GM19324 (cell line): ENCODE data around the gene RFPL3.
"Not testable (repeated sequence)": the region's sequence is repeated elsewhere in the genome, so short reads cannot be mapped to it uniquely, and the experiment has no call there.

Experiments used
- ATAC-seq: cut with Tn5 transposase; IDR thresholded peaks from one replicate; pipeline ENCODE4 v1.9.1; 2021; ENCODE audit warnings: mild to moderate bottlenecking, moderate library complexity; ENCODE audit not compliant: unreplicated experiment, low FRiP score

The RFPL3 gene

DNA sequence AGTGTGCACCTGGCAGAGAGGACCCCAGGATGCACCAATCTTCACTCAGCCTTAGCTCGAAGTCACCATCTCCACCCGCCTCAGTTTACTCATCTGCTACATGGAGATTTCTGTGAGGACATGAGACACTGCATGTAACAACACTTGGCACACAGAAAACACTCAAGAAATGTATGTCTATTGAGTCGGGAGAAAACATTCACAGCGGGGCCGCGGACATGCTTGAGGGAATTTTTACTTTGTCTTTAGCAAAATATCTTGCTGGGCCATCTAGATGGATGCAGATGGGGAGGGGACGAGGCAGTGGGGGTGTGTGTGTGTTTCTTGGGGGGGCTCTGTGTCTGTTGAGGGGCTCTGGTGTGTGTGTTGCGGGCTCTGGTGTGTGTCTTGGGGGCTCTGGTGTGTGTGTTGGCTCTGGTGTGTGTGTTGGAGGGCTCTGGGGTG lies 28.4 kb upstream of the RFPL3 start:
- ATAC-seq: no peak

DNA sequence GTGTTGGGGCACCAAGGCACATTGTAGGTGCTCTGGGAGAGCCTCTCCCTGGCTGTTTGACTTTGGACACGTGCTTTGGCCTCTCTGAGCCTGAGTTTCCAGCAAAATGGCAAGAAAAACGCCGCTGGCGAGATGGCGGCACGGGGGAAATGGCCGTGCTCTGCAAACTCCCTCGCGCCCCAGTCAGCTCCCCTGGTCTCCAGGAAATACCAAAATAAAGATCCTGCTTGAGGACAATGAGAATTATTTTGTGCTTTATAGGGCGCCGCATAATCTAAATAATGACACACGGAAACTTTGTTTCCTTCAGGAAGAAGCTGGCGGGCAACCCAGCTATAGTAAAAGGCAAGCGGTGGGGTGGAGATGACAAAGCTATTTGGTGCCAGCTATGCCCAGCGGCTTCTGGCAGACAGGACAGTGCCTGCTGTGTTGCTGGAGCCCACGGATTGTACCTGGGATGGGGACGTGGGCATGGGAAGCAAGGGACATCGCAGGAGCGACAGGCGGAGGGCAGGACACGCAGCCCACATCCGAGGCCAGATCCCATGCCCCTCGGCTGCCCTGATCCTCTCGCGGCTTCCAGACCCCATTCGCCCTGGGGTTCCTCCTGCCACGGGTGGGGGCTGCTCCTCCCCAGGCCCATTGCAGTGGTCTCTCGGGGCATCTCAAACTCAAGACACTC lies 26.3 kb upstream of the RFPL3 start:
- ATAC-seq: no peak

GRCh38 chr22:32331918-32332725 lies 25.5 kb upstream of the RFPL3 start:
- no peak for ATAC-seq

DNA sequence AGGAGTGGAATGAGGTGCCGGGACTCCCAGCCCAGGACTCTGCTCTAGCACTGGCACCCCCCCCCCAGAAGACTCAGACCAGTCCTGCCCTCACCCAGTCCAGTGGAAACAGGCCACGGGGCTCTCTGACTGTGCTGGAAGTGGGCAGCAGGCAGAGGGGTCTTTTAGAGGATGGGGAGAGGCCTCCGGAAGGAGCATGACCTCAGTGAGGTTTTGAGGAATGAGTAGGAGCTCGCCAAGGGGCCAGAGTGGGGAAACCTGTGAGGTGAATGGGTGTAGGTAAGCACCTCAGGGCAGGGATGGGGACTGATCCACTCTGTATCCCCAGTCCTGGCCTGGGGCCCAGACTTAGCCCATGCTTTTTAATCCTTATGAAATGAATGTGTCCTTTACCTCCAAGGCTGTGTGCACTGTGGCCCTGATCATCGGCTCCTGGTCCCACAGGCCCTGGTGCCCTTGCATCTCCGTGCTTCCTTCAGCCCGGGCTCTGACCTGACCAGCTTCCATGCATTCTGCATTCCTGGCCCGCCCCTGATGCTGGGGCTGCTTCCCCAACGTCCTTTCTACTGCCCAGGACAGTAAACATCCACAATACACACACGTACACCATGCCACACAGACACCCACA lies 24.4 kb upstream of the RFPL3 start:
- no peak for ATAC-seq

- no peak for ATAC-seq
Measured at GRCh38 chr22:32333769-32334659, 23.7 kb upstream of the RFPL3 start.

GRCh38 chr22:32334660-32335365 lies 22.9 kb upstream of the RFPL3 start:
- no peak for ATAC-seq

DNA sequence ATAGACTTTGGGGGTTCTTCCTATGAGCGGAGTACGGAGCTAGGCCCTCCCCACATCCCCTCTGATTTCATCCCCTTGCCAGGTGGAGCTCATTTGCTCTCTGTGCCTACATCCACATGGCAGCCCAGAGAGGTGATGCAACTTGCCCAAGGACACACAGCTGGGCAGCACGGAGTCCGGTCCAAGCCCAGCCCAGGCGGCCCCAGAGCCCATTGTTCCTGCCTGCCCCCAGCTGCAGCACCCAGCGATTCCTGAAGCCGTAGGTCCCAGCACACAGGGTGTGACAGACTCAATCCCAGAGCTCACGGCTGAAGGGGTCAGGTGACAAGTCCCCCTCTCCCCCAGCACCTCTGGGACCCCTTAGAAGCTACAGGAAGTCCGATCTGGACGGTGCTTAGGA lies 22.2 kb upstream of the RFPL3 start:
- no peak for ATAC-seq

DNA sequence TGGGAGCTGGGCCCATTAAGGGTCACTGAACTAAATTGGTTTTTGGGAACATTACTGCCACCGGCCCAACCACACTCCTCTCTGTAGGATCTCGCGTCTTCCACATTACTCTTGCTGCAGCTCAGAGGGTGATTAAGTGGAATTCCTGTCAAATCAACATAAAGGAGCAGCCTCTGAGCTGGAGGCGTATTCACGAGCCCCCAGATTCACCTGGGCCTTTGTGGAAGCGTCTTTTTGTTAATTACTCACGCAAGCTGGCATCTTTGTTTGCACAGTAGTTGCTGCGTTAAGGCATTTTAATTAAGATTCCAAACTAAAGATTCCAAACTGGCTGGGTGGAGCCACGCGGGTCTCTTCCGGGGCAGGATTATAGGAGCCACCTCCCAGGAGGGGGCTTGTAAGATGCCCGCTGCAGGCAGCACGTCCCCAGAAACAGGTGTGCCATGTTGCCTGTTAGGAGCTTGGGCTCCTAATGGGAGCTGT lies 21.5 kb upstream of the RFPL3 start:
- ATAC-seq: no peak

GRCh38 chr22:32336771-32337424 lies 20.8 kb upstream of the RFPL3 start:
- no peak for ATAC-seq

- not testable (repeated sequence) for ATAC-seq
Measured at GRCh38 chr22:32337425-32337824, 20.2 kb upstream of the RFPL3 start.

DNA sequence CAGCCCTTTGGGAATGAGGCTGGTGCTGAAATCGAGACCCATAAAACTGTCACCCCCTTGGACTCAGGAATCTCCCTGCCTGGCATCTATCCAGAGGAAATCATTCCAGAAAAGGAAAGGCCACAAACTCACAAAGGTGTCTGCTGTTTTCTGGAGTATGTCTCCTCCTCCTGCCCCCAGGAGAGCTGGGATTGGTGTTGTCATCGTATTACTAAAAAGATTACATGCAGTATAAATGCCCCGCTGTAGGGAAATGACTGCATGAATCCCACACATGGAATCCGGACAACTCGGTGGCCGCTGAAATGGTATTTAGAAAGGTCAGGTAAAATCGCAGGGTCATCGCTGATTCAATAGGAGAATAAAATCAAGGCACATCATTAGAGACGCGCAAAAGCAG lies 18.9 kb upstream of the RFPL3 start:
- no peak for ATAC-seq

DNA sequence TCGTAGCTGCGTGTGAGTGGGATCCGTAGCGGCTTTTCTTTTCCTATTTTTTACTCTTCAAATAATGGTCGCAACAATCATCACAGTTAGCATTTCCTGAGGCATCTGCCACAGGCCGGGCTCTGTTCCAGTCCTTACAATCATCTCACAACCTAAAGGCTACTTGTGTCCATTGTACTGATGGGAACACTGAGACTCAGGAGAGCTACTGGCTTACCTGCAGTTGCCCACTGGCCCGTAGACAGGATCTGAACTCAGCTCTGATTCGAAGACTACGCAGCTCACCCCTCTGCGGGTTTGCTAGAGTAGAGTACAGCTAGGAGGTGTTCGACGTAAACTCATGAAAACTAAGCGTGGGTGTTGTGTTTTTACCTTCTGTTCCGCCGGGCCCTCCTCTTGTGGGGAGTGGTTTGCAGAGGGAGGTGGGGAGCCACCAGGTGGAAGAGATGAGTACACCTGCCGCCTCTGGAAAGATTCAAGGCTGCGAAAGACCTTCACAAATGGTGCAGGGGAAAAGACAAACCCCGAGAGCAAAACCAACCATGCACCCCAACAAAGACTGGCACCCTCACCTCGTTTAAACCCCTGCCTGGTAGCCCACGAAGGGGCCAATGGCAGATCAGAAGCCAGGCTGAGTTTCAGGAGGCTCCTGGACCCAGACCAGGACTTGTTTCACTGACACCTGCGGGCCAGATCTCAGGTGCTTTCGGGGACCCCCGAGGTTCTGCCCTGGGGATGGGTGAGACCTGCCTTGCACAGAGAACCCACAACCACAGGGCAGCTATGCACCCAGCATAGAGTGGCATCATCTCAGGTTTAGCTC lies 18.3 kb upstream of the RFPL3 start:
- ATAC-seq: no peak

GRCh38 chr22:32340411-32340810 lies 17.3 kb upstream of the RFPL3 start:
- no peak for ATAC-seq

DNA sequence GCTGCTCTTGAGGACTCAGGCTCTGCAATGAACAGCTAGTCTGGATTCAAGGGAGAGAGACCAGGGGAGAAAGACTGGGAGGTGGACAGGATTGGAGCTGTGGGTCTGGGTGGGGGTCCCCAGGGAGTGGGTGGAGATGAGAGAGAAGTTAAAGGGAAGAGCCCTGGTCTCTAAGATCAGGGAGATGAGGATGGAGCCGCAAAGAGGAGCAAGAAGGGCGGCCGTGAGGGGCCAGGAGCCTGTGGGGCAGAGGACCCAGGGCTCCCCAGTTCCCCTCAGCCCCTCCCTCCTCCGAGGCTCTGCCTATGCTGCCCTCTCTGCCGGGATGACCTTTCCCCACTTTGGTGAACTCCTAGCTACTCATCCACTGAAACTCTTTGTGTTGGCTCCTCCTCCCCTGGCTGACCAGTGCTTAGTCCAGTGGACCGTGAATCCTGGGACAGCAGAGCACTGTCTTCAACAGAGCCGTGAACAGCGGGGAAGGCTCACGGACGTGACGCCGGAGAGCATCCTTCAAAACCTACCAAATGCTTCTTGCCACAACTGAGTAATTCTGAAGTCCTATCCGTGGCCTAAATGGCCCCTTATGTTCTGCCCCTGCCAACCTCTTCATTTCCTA lies 16.4 kb upstream of the RFPL3 start:
- ATAC-seq: no peak

- no peak for ATAC-seq
Measured at GRCh38 chr22:32342977-32343376, 14.7 kb upstream of the RFPL3 start.

DNA sequence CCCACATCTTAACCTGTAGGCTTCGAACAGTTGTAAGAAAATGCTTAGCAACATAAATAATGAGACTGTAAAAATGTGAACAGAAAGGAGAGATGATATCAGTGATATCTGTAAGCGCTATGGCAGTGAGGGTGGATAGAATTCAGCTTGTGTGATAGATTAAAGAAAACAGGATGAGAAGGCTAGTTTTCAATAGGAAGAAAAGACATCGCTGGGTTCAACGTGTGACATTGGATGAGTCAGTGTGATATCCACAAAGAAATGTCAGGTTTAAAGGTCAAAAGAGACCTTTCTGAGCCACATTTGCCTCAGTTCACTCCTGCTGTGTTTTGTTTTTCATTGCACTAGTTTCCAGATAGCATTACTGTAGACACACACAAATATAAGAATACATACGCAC lies 13.7 kb upstream of the RFPL3 start:
- ATAC-seq: no peak

DNA sequence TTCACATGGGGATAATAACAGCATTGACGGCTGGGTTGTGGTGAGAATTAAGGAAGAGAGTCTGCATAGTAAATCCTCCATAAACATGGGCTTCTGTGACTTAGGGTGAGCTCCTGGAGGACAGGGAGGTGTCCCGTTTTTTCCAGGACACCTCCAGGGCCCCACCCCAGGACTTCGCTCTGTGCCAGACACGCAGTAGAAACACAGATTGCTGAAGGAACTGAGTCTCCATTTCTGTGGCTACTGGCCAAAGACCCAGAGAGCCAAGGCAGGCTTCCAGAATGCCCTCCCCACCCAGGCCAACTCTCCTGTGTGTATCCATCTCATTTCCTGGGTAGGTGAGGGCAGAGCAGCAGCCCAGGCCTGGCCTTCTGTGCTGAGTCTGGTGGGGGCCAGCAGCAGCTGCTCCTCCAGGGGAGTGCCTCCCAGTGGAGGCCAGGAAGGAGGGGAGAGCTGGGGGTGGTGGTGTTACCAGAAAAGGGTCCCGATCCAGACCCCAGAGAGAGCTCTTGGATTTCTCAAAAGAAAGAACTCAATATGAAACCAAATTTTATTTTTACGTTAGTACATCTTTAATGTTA lies 9.5 kb upstream of the RFPL3 start:
- no peak for ATAC-seq

GRCh38 chr22:32351875-32352274 lies 5.8 kb upstream of the RFPL3 start:
- ATAC-seq: not testable (repeated sequence)
